HepG2 (cell line): ENCODE data around the gene JPH4. TPM values are rescaled to one million over a fixed set of nuclear protein-coding genes. Genes with fewer than 3 reads are reported as not detected.

Experiments used
- ATAC-seq: fragments of 200-7000 bp; cut with Tn5 transposase; 3 replicates; pipeline ENCODE4 v1.9.1; 2020; ENCODE audit warnings: mild to moderate bottlenecking, moderate library complexity
- BruUV-seq: library from RNA; stranded (reverse); fragments of 400-500 nt; replicated peaks from 2 replicates; lab custom pipeline; 2021; lab: Mats Ljungman, UMichigan
- CTCF ChIA-PET: fragments of 300-600 bp; formaldehyde crosslinking; extraction: SDS; loops from one replicate; lab custom pipeline; 2021; ENCODE audit warnings: low total read pairs, inconsistent platforms, low intra/inter-chr PET ratio; lab: Yijun Ruan, JAX
- POLR2A ChIA-PET: fragments of 350-600 bp; sonication (Branson Sonifier 250); formaldehyde crosslinking; loops from one replicate; lab custom pipeline; 2020; ENCODE audit warnings: antibody characterized with exemption, inconsistent platforms; lab: Yijun Ruan, JAX
- DNase-seq: peaks from one replicate; pipeline ENCODE4 v3.0.0-alpha.2; 2015; ENCODE audit warnings: low spot score
- FAIRE-seq: peaks from 3 replicates; lab custom pipeline; 2011; peaks lifted over from hg19 to GRCh38; lab: Jason Lieb, UNC
- H2AFZ ChIP-seq: one replicate; pipeline ENCODE4 v1.6.1; 2011; ENCODE audit warnings: low read length, inconsistent platforms
- H3K27ac ChIP-seq: fragments of 300-600 bp; 3 replicates; pipeline ENCODE4 v1.8.0; 2011; ENCODE audit warnings: mixed run types, mild to moderate bottlenecking, mixed read lengths, low read length, inconsistent platforms; ENCODE audit not compliant: insufficient read depth; ENCODE audit errors: extremely low read length
- H3K27me3 ChIP-seq, 2 experiments: fragments of 200-600 bp in 1 of 2; 2 replicates in 1 of 2; 3 replicates in 1 of 2; pipeline versions ENCODE4 v1.6.0 to v1.8.0; 2011; ENCODE audit warnings: low read length in 2 of 2, mild to moderate bottlenecking in 2 of 2, moderate library complexity in 2 of 2, inconsistent platforms in 1 of 2; ENCODE audit not compliant: insufficient read depth in 2 of 2, control insufficient read depth in 1 of 2
- H3K36me3 ChIP-seq, 2 experiments: fragments of 200-600 bp in 1 of 2; replicated peaks in 1 of 2; 2 replicates in 1 of 2; 3 replicates in 1 of 2; pipeline versions ENCODE4 v1.5.1 to v1.8.0; 2011; ENCODE audit warnings: low read length in 2 of 2, inconsistent platforms in 1 of 2; ENCODE audit not compliant: insufficient read depth in 2 of 2, control insufficient read depth in 1 of 2
- H3K4me1 ChIP-seq: 2 replicates; pipeline ENCODE4 v1.5.1; 2012; ENCODE audit warnings: low read length, inconsistent platforms; ENCODE audit not compliant: insufficient read depth
- H3K4me2 ChIP-seq: 2 replicates; pipeline ENCODE4 v1.6.0; 2011; ENCODE audit warnings: low read depth, low read length, inconsistent platforms
- H3K4me3 ChIP-seq, 3 experiments: fragments of 200-600 bp in 1 of 3; sonication (generic), shearing (Covaris generic) in 1 of 3; replicated peaks in 1 of 3; 2 replicates each; pipeline ENCODE4 v1.5.1; 2011 to 2016; ENCODE audit warnings: low read length in 3 of 3, inconsistent platforms in 2 of 3, low read depth in 2 of 3, mild to moderate bottlenecking in 2 of 3, control low read depth in 1 of 3, mixed read lengths in 1 of 3; ENCODE audit not compliant: insufficient read depth in 1 of 3
- H3K79me2 ChIP-seq: one replicate; pipeline ENCODE4 v1.6.1; 2011; ENCODE audit warnings: low read length, inconsistent platforms; ENCODE audit not compliant: insufficient read depth
- H3K9ac ChIP-seq: 2 replicates; pipeline ENCODE4 v1.6.0; 2011; ENCODE audit warnings: mild to moderate bottlenecking, low read depth, low read length, inconsistent platforms; ENCODE audit not compliant: insufficient read depth
- H3K9me3 ChIP-seq: 2 replicates; pipeline ENCODE4 v1.5.1; 2012; ENCODE audit warnings: mild to moderate bottlenecking, low read length
- H4K20me1 ChIP-seq: 2 replicates; pipeline ENCODE4 v1.6.0; 2011; ENCODE audit warnings: inconsistent platforms, mild to moderate bottlenecking, low read length, moderate library complexity; ENCODE audit not compliant: insufficient read depth
- ARNTL ChIP-seq: sonication (generic); formaldehyde crosslinking; IDR thresholded peaks from 2 replicates; pipeline ENCODE4 v1.4.0; 2020; ENCODE audit warnings: mild to moderate bottlenecking, missing genetic modification reagents
- GATAD1 ChIP-seq: IDR thresholded peaks from 2 replicates; pipeline ENCODE4 v1.6.1; 2016; ENCODE audit warnings: missing genetic modification reagents, missing compliant biosample characterization
- HOXA9 ChIP-seq: sonication (generic); formaldehyde crosslinking; IDR thresholded peaks from 2 replicates; pipeline ENCODE4 v1.8.1; 2022; ENCODE audit warnings: missing genetic modification reagents, mild to moderate bottlenecking, moderate library complexity, borderline replicate concordance
- KLF13 ChIP-seq: sonication (generic); formaldehyde crosslinking; IDR thresholded peaks from 2 replicates; pipeline ENCODE4 v1.4.0; 2020; ENCODE audit warnings: mild to moderate bottlenecking, missing genetic modification reagents
- NR1H2 ChIP-seq: sonication (generic); formaldehyde crosslinking; IDR thresholded peaks from 2 replicates; pipeline ENCODE4 v1.8.1; 2022; ENCODE audit warnings: low read depth, missing genetic modification reagents, borderline replicate concordance
- NR2F1 ChIP-seq, 2 experiments: fragments of 450-650 bp in 1 of 2; formaldehyde crosslinking in 1 of 2; IDR thresholded peaks; 2 replicates each; pipeline versions ENCODE4 v1.5.0 to v1.6.1; 2016 to 2020; ENCODE audit warnings: mild to moderate bottlenecking in 1 of 2, missing compliant biosample characterization in 1 of 2, missing genetic modification reagents in 1 of 2, moderate library complexity in 1 of 2
- POGZ ChIP-seq: sonication (generic); formaldehyde crosslinking; IDR thresholded peaks from 2 replicates; pipeline ENCODE4 v1.4.0; 2020; ENCODE audit warnings: mild to moderate bottlenecking, missing genetic modification reagents
- SNAI1 ChIP-seq: sonication (generic); formaldehyde crosslinking; IDR thresholded peaks from 2 replicates; pipeline ENCODE4 v1.5.0; 2020; ENCODE audit warnings: mild to moderate bottlenecking, missing genetic modification reagents, borderline replicate concordance
- TIGD3 ChIP-seq: sonication (generic); formaldehyde crosslinking; IDR thresholded peaks from 2 replicates; pipeline ENCODE4 v1.5.1; 2020; ENCODE audit warnings: mild to moderate bottlenecking, missing genetic modification reagents, borderline replicate concordance
- ZFX ChIP-seq: sonication (generic); formaldehyde crosslinking; IDR thresholded peaks from 2 replicates; pipeline ENCODE4 v1.4.0; 2020; ENCODE audit warnings: mild to moderate bottlenecking, low read depth, missing genetic modification reagents, moderate library complexity
- ZFYVE20 ChIP-seq: sonication (generic); formaldehyde crosslinking; IDR thresholded peaks from 2 replicates; pipeline ENCODE4 v1.8.0; 2023; ENCODE audit warnings: low read depth, mild to moderate bottlenecking, moderate library complexity, missing genetic modification reagents, borderline replicate concordance
- ZNF121 ChIP-seq: sonication (generic); formaldehyde crosslinking; IDR thresholded peaks from 2 replicates; pipeline ENCODE4 v1.5.0; 2020; ENCODE audit warnings: mild to moderate bottlenecking, missing genetic modification reagents
- ZNF235 ChIP-seq: sonication (generic); formaldehyde crosslinking; IDR thresholded peaks from 2 replicates; pipeline ENCODE4 v1.8.1; 2023; ENCODE audit warnings: mild to moderate bottlenecking, missing genetic modification reagents, borderline replicate concordance
- ZNF567 ChIP-seq: sonication (generic); formaldehyde crosslinking; IDR thresholded peaks from 2 replicates; pipeline ENCODE4 v1.8.1; 2023; ENCODE audit warnings: mild to moderate bottlenecking, missing genetic modification reagents, borderline replicate concordance
- ZNF678 ChIP-seq: sonication (generic); formaldehyde crosslinking; IDR thresholded peaks from 2 replicates; pipeline ENCODE4 v1.4.0; 2020; ENCODE audit warnings: mild to moderate bottlenecking, missing genetic modification reagents
- WGBS: methylation state at CpG from one replicate; pipeline ENCODE4 v1.1.6; 2017; ENCODE audit warnings: low lambda C conversion rate; 5-methylcytosine and 5-hydroxymethylcytosine counted together
- in situ Hi-C: cut with HindIII; loops from 2 replicates; pipeline ENCODE4 v1.10.0; 2017; ENCODE audit warnings: low pct_unique_long_range_greater_than_20kb; ENCODE audit not compliant: extremely low pct_ligation_motif_present
- intact Hi-C: fragments of 100-400 bp; cut with micrococcal nuclease; formaldehyde crosslinking; loops from one replicate; pipeline ENCODE4 v1.10.0; 2022; ENCODE audit not compliant: unreplicated experiment
- polyA plus RNA-seq, 8 experiments: library from polyadenylated mRNA; depleted of rRNA in 3 of 8; stranded (reverse) in 7 of 8; unstranded in 1 of 8; fragments of >200 nt; fragmentation: Illumina TruSeq in 4 of 8; extraction: Trizol in 4 of 8; gene quantifications; 2 replicates each; pipeline versions ENCODE4 v1.2.1 to v1.2.3, GENCODE V29; 2011 to 2016; ENCODE audit warnings: low read depth in 4 of 8, missing spikeins in 1 of 8, mixed read lengths in 1 of 8; ENCODE audit not compliant: insufficient read depth in 1 of 8
- total RNA-seq, 5 experiments: library from RNA; depleted of rRNA; stranded (reverse); fragments of >200 nt; fragmentation: Illumina TruSeq; extraction: Trizol; gene quantifications; 2 replicates each; pipeline ENCODE4 v1.2.3, GENCODE V29; 2016; ENCODE audit warnings: low read depth in 1 of 5
- TF ChIP-seq, protein P1 (sequence below): IDR thresholded peaks from 2 replicates; pipeline ENCODE4 v1.6.1; 2016; ENCODE audit warnings: missing compliant biosample characterization, missing genetic modification reagents, borderline replicate concordance
- TF ChIP-seq, protein P2 (sequence below): sonication (generic); formaldehyde crosslinking; IDR thresholded peaks from 2 replicates; pipeline ENCODE4 v1.4.0; 2020; ENCODE audit warnings: missing genetic modification reagents, mild to moderate bottlenecking, borderline replicate concordance

The JPH4 gene
- total and polyA plus RNA-seq, 2 of the 13 experiments (the other 11 are each of a cell fraction or from before 2014, with no cell fraction given), result 0.08 to 0.22 TPM

DNA sequence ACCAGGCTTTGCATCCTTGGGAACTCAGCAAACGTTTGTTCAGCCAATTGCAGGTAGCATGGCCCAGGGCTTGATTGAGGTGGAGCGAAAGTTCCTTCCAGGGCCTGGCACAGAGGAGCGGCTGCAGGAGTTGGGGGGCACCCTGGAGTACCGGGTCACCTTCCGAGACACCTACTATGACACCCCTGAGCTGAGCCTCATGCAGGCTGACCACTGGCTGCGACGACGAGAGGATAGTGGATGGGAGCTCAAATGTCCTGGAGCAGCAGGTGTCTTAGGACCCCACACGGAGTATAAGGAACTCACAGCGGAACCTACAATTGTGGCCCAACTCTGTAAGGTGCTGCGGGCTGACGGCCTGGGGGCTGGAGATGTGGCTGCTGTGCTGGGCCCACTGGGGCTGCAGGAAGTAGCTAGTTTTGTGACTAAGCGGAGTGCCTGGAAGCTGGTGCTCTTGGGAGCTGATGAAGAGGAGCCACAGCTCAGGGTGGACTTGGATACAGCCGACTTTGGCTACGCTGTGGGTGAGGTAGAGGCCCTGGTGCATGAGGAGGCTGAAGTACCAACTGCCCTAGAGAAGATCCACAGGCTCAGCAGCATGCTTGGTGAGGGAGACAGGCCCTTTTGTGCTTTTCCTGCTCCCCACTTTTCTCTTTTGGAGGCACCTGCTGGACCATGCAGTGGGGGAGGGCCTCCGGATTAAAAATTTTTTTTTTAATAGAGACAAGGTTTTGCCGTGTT is 21.7 kb downstream of the JPH4 start:
- 60% methylated on average over 17 of the region's 17 CpGs for WGBS
- no peaks in the 10 kb centered on the region for H4K20me1 ChIP-seq
- FAIRE-seq (no peak), ATAC-seq (peak; percentile 0), DNase-seq (no peak)
- H3K4me1 ChIP-seq, result peaks cover 59% of the 10 kb centered on the region
- peak overlapping the region; percentile 98 for H3K4me2 ChIP-seq
- ChIA-PET CTCF (interaction anchor here (10.9 kb wide), 1 partner anchor 76 kb away, joined by 275 read pairs; no protein-coding TSS in a partner anchor), POLR2A (interaction anchor here (1.0 to 7.6 kb wide), 11 partner anchors 10 to 539 kb away, joined by 3 to 113 read pairs (median 5); partner anchors contain the start of genes ACIN1, AP1G2, C14orf119 and DHRS2)
- no peaks in the 10 kb centered on the region for H3K9me3 ChIP-seq
- in situ Hi-C loops, result loop anchor here (5.0 kb wide), 2 partner anchors 75 to 235 kb away; partner anchors contain the start of gene PABPN1
- peak overlapping the region; percentile 92 for H3K9ac ChIP-seq
- peak overlapping the region; percentile 83 to 97 (median 84) for H3K4me3 ChIP-seq
- peak overlapping the region; percentile 10 for H2AFZ ChIP-seq
- peak overlapping the region; percentile 89 for H3K27ac ChIP-seq
- H3K79me2 ChIP-seq, result peaks cover 9% of the 10 kb centered on the region
- peaks cover 27 to 29% of the 10 kb centered on the region in 2 experiments for H3K36me3 ChIP-seq
- intact Hi-C loops, result loop anchor here (2.0 to 5.0 kb wide), 2 partner anchors 234 to 290 kb away; no protein-coding TSS in a partner anchor
- H3K27me3 ChIP-seq, result no peaks in the 10 kb centered on the region; a peak in 1 of 5 replicates
- BruUV-seq, result TSS peak; percentile 77
- TF ChIP-seq HOXA9 (CRISPR knock-in tag) (0 out of 2 replicates have a peak, but pooled peaks have one; percentile 8), ZFYVE20 (CRISPR knock-in tag) (no peak), POGZ (CRISPR knock-in tag) (no peak), ARNTL (0 out of 2 replicates have a peak, but pooled peaks have one; percentile 25), ZNF235 (CRISPR knock-in tag) (peak; percentile 30), ZFX (CRISPR knock-in tag) (no peak), KLF13 (CRISPR knock-in tag) (peak; percentile 48; the same call in 1 of the 2 replicates), NR1H2 (CRISPR knock-in tag) (0 out of 2 replicates have a peak, but pooled peaks have one; percentile 7), GATAD1 (CRISPR knock-in tag) (0 out of 2 replicates have a peak, but pooled peaks have one; percentile 40), NR2F1 (CRISPR knock-in tag; IDR thresholded peaks at IDR 0.05) (no peak), ZNF567 (CRISPR knock-in tag) (peak; percentile 22; the same call in 1 of the 2 replicates), TIGD3 (CRISPR knock-in tag) (no peak), ZNF678 (no peak), SNAI1 (CRISPR knock-in tag) (peak; percentile 3; the same call in 1 of the 2 replicates), ZNF121 (CRISPR knock-in tag) (no peak)
- TF ChIP-seq, protein P1, sequence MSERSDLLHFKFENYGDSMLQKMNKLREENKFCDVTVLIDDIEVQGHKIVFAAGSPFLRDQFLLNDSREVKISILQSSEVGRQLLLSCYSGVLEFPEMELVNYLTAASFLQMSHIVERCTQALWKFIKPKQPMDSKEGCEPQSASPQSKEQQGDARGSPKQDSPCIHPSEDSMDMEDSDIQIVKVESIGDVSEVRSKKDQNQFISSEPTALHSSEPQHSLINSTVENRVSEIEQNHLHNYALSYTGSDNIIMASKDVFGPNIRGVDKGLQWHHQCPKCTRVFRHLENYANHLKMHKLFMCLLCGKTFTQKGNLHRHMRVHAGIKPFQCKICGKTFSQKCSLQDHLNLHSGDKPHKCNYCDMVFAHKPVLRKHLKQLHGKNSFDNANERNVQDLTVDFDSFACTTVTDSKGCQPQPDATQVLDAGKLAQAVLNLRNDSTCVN (CRISPR knock-in tag), result 0 out of 2 replicates have a peak, but pooled peaks have one; percentile 49
- TF ChIP-seq, protein P2, sequence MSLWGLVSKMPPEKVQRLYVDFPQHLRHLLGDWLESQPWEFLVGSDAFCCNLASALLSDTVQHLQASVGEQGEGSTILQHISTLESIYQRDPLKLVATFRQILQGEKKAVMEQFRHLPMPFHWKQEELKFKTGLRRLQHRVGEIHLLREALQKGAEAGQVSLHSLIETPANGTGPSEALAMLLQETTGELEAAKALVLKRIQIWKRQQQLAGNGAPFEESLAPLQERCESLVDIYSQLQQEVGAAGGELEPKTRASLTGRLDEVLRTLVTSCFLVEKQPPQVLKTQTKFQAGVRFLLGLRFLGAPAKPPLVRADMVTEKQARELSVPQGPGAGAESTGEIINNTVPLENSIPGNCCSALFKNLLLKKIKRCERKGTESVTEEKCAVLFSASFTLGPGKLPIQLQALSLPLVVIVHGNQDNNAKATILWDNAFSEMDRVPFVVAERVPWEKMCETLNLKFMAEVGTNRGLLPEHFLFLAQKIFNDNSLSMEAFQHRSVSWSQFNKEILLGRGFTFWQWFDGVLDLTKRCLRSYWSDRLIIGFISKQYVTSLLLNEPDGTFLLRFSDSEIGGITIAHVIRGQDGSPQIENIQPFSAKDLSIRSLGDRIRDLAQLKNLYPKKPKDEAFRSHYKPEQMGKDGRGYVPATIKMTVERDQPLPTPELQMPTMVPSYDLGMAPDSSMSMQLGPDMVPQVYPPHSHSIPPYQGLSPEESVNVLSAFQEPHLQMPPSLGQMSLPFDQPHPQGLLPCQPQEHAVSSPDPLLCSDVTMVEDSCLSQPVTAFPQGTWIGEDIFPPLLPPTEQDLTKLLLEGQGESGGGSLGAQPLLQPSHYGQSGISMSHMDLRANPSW (CRISPR knock-in tag), result no peak
